GM12891 (cell line): ENCODE data around the gene TP73.

Experiments
- DNase-seq: peaks from one replicate; pipeline ENCODE4 v3.0.0; 2011; ENCODE audit warnings: low spot score; ENCODE audit not compliant: insufficient read length
- FAIRE-seq: peaks from 2 replicates; lab custom pipeline; 2011; peaks lifted over from hg19 to GRCh38; lab: Jason Lieb, UNC
- PAX5 ChIP-seq: IDR thresholded peaks from 2 replicates; pipeline ENCODE4 v1.6.1; 2011; ENCODE audit warnings: low read length, moderate library complexity, mild to moderate bottlenecking; ENCODE audit not compliant: insufficient read depth, severe bottlenecking
- POLR2A ChIP-seq: IDR thresholded peaks from 2 replicates; pipeline ENCODE4 v1.6.1; 2011; ENCODE audit warnings: low read depth, low read length, control low read depth
- POLR2AphosphoS5 ChIP-seq: IDR thresholded peaks from 2 replicates; pipeline ENCODE4 v1.6.1; 2011; ENCODE audit warnings: low read depth, low read length, control low read depth
- POU2F2 ChIP-seq: IDR thresholded peaks from 2 replicates; pipeline ENCODE4 v1.6.1; 2011; ENCODE audit warnings: low read depth, mild to moderate bottlenecking, control low read depth, low read length, moderate library complexity
- SPI1 ChIP-seq: IDR thresholded peaks from 2 replicates; pipeline ENCODE4 v1.6.1; 2011; ENCODE audit warnings: low read depth, low read length, control low read depth
- TAF1 ChIP-seq: IDR thresholded peaks from 2 replicates; pipeline ENCODE4 v1.6.1; 2011; ENCODE audit warnings: low read depth, low read length, control low read depth

TP73 gene

DNA sequence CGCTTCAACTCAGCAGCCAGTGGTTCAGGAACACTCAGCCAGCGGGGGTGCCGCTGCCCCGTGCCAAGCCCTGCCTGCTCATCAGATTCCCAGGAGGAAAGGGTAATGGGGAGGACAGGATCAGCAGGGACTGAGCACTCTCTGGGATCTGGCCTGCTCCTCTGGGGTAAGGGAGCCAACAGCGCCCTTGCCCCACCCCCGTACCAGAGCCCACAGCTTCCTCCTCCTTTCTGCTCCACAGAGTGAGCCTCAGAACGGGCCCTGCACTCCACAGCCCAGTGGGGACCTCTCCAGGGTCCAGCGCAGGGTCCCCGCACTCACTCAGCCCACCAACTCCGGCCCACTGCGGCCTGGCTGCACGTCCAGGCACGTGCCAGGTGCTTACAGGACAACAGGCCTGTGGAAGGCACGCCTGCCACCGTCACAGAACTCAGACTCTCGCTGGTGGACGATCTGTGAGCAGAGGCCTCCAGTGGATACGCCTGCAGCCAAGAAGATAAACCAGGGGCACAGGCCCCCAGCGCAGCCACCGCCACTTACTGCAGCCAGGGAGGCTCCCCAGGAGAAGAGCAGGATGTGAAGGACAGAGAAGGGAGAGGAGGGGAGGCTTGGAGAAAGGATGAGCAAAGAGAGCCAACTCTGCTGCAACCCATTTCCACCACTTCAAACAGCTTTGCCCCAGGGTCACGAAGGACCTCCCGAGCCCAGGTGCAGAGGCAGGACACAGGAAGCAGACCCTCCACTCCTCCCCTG is 43.1 kb upstream of the TP73 start:
- no peak for DNase-seq
- TF ChIP-seq PAX5 (no peak), POLR2A (no peak), POU2F2 (no peak), POLR2AphosphoS5 (no peak), TAF1 (no peak), SPI1 (no peak)
- no peak for FAIRE-seq

DNA sequence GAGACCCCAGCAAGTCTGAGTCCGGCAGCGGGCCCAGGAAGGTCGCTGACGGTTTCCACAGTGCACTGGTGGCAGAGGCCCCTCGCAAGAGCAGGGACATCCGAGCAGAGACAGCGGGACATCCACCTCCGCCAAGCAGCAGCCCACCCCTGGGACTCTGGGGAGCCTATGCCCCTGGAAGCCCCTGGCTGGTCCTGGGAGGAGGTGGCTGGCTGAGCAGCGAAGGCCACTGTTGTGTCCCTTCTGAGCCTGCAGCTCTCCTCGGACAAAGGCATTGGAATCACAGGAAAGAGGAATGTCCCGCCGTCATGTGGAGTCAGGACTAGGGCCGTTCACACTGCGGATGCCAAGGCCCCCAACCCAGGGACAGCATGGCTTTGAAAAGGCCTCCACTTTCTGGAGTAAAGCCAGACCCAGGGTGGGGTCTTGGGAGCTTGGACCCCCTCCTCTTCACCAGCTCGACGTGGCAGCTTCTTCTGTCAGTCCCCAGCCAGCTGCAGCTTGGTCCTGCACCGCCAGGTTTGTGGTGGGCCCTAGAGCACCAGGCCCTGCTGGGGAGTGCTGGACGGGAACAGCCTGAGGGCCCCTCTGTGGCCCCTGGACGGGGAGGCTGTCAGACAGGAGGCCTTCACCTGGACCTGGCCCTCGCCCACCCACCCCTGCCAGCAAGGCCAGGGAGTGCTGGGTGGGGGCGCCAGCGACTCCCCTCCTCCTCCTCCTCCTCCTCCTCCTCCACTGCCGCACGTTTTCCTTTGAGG is 42.4 kb upstream of the TP73 start:
- DNase-seq (no peak), FAIRE-seq (no peak)
- TF ChIP-seq SPI1: no peak
- TF ChIP-seq POLR2AphosphoS5: no peak
- TF ChIP-seq TAF1: no peak
- TF ChIP-seq POU2F2: no peak
- TF ChIP-seq PAX5: no peak
- no peak for TF ChIP-seq POLR2A

GRCh38 chr1:3610527-3611169 is 41.7 kb upstream of the TP73 start:
- FAIRE-seq: no peak
- TF ChIP-seq PAX5 (no peak), TAF1 (no peak), SPI1 (no peak), POLR2A (no peak), POU2F2 (no peak), POLR2AphosphoS5 (no peak)
- DNase-seq: no peak

DNA sequence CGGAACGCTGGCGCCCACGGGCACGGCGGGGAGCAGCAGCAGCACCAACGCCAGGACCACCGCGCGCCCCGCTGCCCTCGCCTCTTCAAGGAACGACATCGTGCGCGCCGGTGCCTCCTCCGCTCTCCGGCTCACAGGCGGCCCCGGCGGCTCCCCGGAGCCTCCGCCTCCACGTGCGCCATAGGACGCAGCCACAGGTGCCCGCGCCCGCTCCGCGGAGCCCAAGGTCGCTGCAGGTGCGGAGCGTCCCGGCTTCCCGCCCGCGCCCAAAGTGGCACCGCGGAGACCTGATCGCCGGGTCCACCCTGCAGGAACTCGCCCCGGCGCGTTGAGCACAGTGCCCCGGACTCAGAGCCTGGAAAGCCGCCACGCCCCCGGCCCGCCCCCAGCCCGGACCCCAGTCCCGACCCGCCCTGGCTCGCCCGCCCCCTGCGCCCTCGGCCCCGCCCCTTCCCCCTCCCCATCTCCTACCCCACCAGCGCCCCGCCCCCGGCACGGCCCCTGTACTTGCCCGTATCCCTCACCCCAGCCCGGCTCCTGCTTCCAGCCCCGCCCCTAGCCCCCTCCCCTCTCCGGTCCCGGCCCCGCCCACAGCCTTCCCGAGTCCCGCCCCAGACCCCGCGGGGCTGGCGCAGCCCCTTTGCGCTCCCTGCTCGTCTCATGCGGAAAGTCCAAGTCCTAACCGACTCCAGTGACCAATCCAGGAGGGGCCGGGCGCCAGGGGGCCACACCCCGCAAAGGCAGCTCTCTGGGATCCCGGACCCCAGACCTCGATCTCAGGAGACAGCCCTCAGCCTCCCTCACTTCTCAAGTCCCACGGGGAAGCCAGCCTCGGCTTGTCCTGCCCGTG is 40.9 kb upstream of the TP73 start, which contains the start of gene MEGF6:
Gene MEGF6, minus strand, starts transcription at position 339 of the 850 bp plus-strand sequence. Its CDS starts 240 bp downstream, at position 99.
- FAIRE-seq: no peak
- TF ChIP-seq SPI1 (no peak), TAF1 (no peak), PAX5 (no peak), POLR2A (no peak), POLR2AphosphoS5 (no peak), POU2F2 (no peak)
- no peak for DNase-seq

DNA sequence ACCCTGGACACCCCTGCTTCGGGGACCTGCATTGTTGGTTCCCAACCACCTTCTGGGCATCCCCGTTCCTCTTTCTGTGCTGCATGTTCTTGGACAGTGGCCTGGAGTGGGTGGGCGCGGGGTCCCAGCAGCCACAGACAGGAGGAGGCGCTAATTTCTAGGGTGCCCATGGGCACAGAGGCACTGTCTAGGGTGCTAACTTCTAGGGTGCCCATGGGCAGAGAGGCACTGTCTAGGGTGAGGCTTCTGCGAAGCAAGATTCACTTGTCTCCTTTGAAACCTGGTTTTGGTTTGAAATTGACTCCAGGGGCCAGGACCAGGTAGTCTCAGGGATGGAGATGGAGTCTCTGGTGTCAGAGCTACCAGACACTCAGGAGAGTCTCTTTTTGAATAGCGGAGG is 40.2 kb upstream of the TP73 start:
- no peak for DNase-seq
- FAIRE-seq: no peak
- TF ChIP-seq POLR2A (no peak), TAF1 (no peak), SPI1 (no peak), POU2F2 (no peak), PAX5 (no peak)

GRCh38 chr1:3614755-3615742 is 37.3 kb upstream of the TP73 start:
- TF ChIP-seq POU2F2 (no peak), POLR2A (no peak), PAX5 (no peak), TAF1 (no peak), POLR2AphosphoS5 (no peak), SPI1 (no peak)
- FAIRE-seq (no peak), DNase-seq (no peak)

DNA sequence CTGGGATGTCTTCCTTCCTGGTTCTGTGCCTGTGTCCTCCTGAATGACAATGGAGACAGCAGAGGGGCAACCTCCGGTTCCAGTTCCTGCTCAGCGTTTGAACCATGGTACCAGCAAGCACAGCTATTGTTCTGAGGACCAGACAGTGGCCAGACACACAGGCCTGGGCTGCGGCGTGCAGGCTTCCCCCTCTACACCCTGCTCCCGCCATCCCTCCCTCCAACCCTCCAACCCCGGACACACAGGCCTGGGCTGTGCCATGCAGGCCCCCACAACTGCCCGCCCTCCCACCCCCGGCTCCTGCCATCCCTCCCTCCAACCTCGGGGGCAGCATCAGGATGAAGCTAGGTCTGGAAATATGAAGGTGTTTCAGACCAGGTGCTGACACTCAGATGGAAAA is 35.5 kb upstream of the TP73 start:
- TF ChIP-seq SPI1 (no peak), POLR2A (no peak), PAX5 (no peak), POLR2AphosphoS5 (no peak), TAF1 (no peak), POU2F2 (no peak)
- no peak for FAIRE-seq
- DNase-seq: no peak

DNA sequence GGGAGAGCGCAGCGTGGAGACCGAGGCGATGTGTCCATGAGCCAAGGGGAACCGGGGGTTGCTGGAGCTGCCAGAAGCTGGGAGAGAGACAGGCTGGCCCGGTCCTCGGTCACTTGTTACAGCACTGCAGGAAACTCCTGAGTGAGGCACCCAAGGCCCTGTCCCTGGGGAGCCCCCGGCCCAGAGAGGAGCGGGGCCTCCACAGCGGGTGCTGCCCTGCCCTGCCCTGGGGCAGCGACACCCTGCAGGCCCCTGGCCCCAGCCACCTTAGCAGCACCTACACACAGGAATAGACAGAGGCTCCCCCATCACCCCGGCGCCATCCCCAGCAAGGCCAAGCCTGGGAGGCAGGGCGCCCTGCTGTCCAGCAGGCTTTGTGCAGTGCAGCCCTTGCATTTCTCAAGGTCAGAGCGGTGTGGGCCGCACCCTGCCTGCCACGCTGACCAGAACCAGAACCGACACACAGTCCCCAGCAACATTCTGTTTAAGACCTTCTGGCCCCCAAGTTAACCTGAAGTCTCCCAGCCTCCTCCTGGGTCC is 34.4 kb upstream of the TP73 start:
- no peak for TF ChIP-seq SPI1
- TF ChIP-seq TAF1: no peak
- TF ChIP-seq POU2F2: no peak
- no peak for TF ChIP-seq POLR2AphosphoS5
- no peak for TF ChIP-seq POLR2A
- no peak for TF ChIP-seq PAX5
- FAIRE-seq: no peak
- no peak for DNase-seq
